HFF-Myc (cell line): ENCODE data around the gene C1orf21.

ENCODE experiments used
- DNase-seq: peaks from one replicate; pipeline ENCODE4 v3.0.0-alpha.2; 2011; ENCODE audit warnings: low read depth; ENCODE audit errors: extremely low read depth
- H3K4me3 ChIP-seq: replicated peaks from 2 replicates; pipeline ENCODE4 v1.5.1; 2011; ENCODE audit warnings: low read depth, mild to moderate bottlenecking, control low read depth, low read length
- CTCF ChIP-seq: IDR thresholded peaks from 2 replicates; pipeline ENCODE4 v1.5.1; 2012; ENCODE audit warnings: mild to moderate bottlenecking, low read depth, low read length, control low read depth; ENCODE audit errors: missing control alignments

Gene C1orf21

DNA sequence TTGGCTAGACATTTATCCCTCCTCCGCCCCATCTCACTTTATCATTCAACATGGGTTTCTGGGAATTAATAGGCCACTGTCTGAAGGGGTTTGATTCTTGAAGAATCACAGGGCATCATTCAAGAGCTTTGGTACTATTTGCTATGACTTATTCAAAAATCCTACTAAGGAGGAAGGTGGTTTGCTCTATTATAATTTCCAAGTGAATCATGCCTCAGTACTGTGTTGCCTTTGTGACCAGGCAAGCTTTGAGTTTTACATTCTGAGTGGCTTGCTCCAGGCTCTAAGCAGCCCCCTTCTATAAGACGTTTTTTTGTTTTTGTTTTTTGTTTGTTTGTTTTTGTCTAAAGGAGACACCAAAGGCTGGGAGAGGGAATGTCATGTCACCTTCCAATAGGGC, 2.6 kb downstream of the C1orf21 start:
- TF ChIP-seq CTCF, result no peak
- no peak overlapping the region for H3K4me3 ChIP-seq
- no peak for DNase-seq

GRCh38 chr1:184390889-184391288, 4.1 kb downstream of the C1orf21 start:
- no peak for TF ChIP-seq CTCF
- no peak overlapping the region for H3K4me3 ChIP-seq
- no peak for DNase-seq

GRCh38 chr1:184392067-184392466, 5.2 kb downstream of the C1orf21 start:
- TF ChIP-seq CTCF, result no peak
- H3K4me3 ChIP-seq, result no peak overlapping the region
- no peak for DNase-seq

DNA sequence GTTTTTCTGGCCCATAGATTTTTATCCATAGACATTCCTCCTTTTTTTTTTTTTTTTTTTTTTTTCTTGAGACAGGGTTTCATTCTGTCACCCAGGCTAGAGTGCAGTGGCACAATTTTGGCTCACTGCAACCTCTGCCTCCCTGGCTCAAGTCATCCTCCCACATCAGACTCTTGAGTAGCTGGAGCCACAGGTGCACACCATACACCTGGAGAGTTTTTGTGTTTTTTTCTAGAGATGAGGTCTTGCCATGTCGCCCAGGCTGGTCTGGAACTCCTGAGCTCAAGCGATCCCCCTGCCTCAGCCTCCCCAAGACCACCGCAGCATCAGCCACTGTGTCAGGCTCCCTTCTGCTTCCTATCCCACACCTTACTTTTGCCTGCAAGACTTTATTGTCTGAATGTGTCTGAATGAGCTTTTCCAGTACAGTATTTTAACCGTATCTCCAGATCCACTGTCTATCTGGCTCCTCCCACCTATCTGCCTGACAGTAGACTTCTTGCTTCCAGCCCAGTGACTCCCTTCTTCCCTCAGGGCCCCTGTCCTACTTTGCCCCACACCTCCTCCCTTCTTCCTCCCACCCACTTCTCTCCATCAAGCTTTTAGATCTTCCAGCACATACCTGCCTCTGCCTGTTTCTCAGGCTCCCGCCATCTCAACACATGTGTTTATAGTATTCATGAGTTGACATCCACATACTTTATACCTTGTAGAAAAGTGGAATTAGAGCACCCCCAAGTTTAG, 6.1 kb downstream of the C1orf21 start:
- DNase-seq, result no peak
- no peak for TF ChIP-seq CTCF
- H3K4me3 ChIP-seq, result no peak overlapping the region

DNA sequence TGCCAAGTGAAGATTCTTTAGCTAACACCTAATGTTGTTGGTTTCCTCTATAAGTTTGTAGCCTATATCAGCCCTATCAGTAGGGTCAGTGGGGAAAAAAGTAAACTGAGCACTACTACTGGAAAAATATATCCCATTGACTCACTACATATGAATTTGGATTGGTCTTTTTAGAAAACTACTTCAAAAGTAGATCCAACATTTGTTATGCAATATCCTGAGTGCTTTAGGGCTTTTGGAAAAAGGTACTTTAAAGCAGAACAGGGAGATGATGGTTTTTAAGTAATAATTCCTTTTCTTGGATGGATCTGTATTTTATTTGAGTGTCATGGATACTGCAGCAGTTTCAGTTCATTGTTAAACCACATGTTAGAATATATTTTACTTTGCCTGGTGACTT, 7.1 kb downstream of the C1orf21 start:
- DNase-seq, result no peak
- TF ChIP-seq CTCF, result no peak
- no peak overlapping the region for H3K4me3 ChIP-seq

DNA sequence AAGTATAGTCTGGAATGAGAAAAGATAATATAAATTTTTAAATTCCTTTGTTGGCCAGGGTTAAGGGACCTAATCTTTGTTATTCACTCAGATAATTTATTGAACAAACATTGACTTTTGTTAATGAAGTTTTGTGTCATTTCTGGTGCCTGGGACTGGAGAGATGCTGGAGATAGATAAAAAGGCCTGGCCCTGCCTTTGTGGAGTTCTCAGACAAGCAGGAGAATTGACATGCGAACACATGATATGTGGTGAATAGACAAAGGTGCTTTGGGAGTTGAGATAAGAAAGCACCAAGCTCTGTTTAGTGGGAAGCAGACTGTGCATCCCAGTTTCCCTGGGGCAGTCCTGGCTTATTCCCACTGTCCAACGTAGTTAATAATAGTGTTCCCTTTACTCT, 8.5 kb downstream of the C1orf21 start:
- H3K4me3 ChIP-seq, result no peak overlapping the region

More for the DNA sequence above, 8.5 kb downstream of the C1orf21 start:
- no peak for TF ChIP-seq CTCF
- no peak for DNase-seq
